A549 treated with AZD9567 at 1 μM for 4 hours (cell line): ENCODE data around the gene TP53INP2. TPM values are rescaled to one million over a fixed set of nuclear protein-coding genes. Genes with fewer than 3 reads are reported as not detected.

Experiments
- total RNA-seq: library from RNA; stranded (reverse); fragments of 200-300 nt; extraction: Qiagen RNA extraction; gene quantifications from 5 replicates; pipeline ENCODE4 v1.2.3, GENCODE V29; 2022; ENCODE audit not compliant: insufficient read depth

Gene TP53INP2
- total RNA-seq, result 6.0 to 8.9 TPM (median 8.0 TPM) in 5 replicates

DNA sequence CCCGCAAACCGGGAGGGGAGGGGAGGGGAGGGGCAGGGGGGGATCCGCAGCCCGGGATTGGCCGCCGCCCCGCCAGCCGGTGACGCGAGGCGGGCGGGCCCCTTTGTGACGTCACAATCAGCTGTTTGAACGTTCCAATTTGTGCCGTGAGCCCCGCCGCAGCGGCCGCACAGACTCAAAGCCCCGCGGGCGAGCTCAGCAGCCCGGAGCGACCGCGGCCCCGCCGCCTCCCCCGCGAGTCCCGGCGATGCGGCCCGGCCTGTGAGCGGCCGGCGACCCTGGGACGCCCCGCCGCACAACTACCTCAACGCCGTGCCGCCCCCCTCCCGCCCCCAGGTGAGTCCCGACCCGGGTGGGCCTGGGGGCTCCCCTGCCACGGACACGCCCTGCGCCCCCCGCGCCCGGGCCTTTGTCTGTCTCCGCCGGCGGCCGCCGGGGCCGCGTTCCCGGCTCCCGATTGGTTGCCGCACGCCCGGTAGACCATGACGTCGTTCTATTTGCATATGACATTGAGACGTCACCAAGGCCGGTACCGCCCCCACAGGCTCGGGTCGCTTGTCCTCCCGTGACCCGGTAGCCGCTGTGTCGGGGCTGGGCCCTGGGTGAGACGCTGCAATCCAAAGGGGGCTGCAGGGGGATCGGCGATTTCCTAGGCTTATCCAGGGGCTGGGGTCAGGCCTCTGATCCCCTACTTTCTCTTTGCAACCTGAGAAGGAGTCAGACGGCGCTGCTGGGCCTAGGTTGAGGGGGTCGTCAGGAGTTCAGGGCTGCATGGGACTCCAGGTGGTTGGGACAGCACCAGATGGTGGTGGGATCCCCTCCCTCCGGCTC lies at the start of gene TP53INP2:
Gene TP53INP2, plus strand, starts transcription at position 168 of the 831 bp plus-strand sequence. CDS start 4,396 bp downstream, outside the sequence.

GRCh38 chr20:34676642-34677373 lies 27.3 kb upstream of the TP53INP2 start, which contains the start of gene PIGU:
PIGU (minus strand) TSS chr20:34677092; CDS start chr20:34677085, 7 bp downstream.

Other genes with a start within 250 kb of the TP53INP2 start
- gene DYNLRB1, start 187.9 kb upstream of the TP53INP2 start, total RNA-seq, result 229 to 262 TPM (median 238 TPM) in 5 replicates
- 13.8 to 29.8 TPM (median 26.5 TPM) in 5 replicates for gene MAP1LC3A, start 145.6 kb upstream of the TP53INP2 start, total RNA-seq
- gene PIGU, start 27.3 kb upstream of the TP53INP2 start, total RNA-seq, result 28.6 to 29.9 TPM (median 29.3 TPM) in 5 replicates
- 15.5 to 28.9 TPM (median 16.9 TPM) in 5 replicates for gene NCOA6, start 121.3 kb downstream of the TP53INP2 start, total RNA-seq
- 4.5 to 8.4 TPM (median 7.4 TPM) in 5 replicates for gene GGT7, start 168.5 kb downstream of the TP53INP2 start, total RNA-seq
- 7.4 to 10.8 TPM (median 10.6 TPM) in 5 replicates for gene ACSS2, start 172.3 kb downstream of the TP53INP2 start, total RNA-seq